Neuronal stem cell (in vitro differentiated cells): ENCODE results near the gene MS4A10.

Experiments
- DNase-seq: peaks from one replicate; pipeline ENCODE4 v3.0.0-alpha.2; 2013; ENCODE audit warnings: low spot score
- H2AFZ ChIP-seq: one replicate; pipeline ENCODE4 v1.6.1; 2013; ENCODE audit warnings: mild to moderate bottlenecking, low read length, inconsistent platforms
- H2AK5ac ChIP-seq: 2 replicates; pipeline ENCODE4 v1.6.1; 2013; ENCODE audit warnings: low read depth, mild to moderate bottlenecking, inconsistent platforms, low read length, moderate library complexity, mixed read lengths
- H2BK120ac ChIP-seq: 2 replicates; pipeline ENCODE4 v1.6.1; 2013; ENCODE audit warnings: low read depth, mild to moderate bottlenecking, inconsistent platforms, low read length, moderate library complexity, mixed read lengths
- H2BK12ac ChIP-seq: one replicate; pipeline ENCODE4 v1.6.1; 2013; ENCODE audit warnings: low read length, inconsistent platforms
- H2BK15ac ChIP-seq: 2 replicates; pipeline ENCODE4 v1.6.1; 2013; ENCODE audit warnings: mild to moderate bottlenecking, low read length, inconsistent platforms, mixed read lengths
- H2BK5ac ChIP-seq: one replicate; pipeline ENCODE4 v1.6.1; 2013; ENCODE audit warnings: inconsistent platforms, mild to moderate bottlenecking, low read length, moderate library complexity
- H3K14ac ChIP-seq: one replicate; pipeline ENCODE4 v1.6.1; 2013; ENCODE audit warnings: low read length, inconsistent platforms
- H3K18ac ChIP-seq: 2 replicates; pipeline ENCODE4 v1.6.1; 2013; ENCODE audit warnings: low read length, inconsistent platforms
- H3K23ac ChIP-seq: 2 replicates; pipeline ENCODE4 v1.6.1; 2013; ENCODE audit warnings: low read depth, mild to moderate bottlenecking, mixed read lengths, low read length, inconsistent platforms; ENCODE audit not compliant: poor library complexity
- H3K27ac ChIP-seq: replicated peaks from 3 replicates; pipeline ENCODE4 v1.5.1; 2013; ENCODE audit warnings: low read length, inconsistent platforms
- H3K27me3 ChIP-seq, 3 experiments: 2 replicates each; pipeline ENCODE4 v1.6.1; 2013; ENCODE audit warnings: low read length in 3 of 3, mild to moderate bottlenecking in 2 of 3, inconsistent platforms in 1 of 3, low read depth in 1 of 3, mixed read lengths in 1 of 3, moderate library complexity in 1 of 3; ENCODE audit not compliant: control insufficient read depth in 3 of 3, insufficient read depth in 3 of 3
- H3K36me3 ChIP-seq, 2 donors: replicated peaks in 1 of 2; 2 replicates each; pipeline ENCODE4 v1.6.1; 2013; ENCODE audit warnings: low read length in 2 of 2; ENCODE audit not compliant: control insufficient read depth in 2 of 2, insufficient read depth in 2 of 2
- H3K4ac ChIP-seq: 2 replicates; pipeline ENCODE4 v1.6.1; 2013; ENCODE audit warnings: inconsistent platforms, mild to moderate bottlenecking, low read length, moderate library complexity
- H3K4me1 ChIP-seq, 2 donors: 1 replicate in 1 of 2; 2 replicates in 1 of 2; pipeline ENCODE4 v1.6.1; 2013; ENCODE audit warnings: low read length in 2 of 2, low read depth in 1 of 2; ENCODE audit not compliant: control insufficient read depth in 2 of 2, insufficient read depth in 1 of 2
- H3K4me2 ChIP-seq: one replicate; pipeline ENCODE4 v1.6.1; 2013; ENCODE audit warnings: mild to moderate bottlenecking, low read length, inconsistent platforms; ENCODE audit not compliant: insufficient read depth, poor library complexity, severe bottlenecking
- H3K4me3 ChIP-seq, 2 donors: 2 replicates each; pipeline ENCODE4 v1.5.1; 2013; ENCODE audit warnings: low read length in 2 of 2, mild to moderate bottlenecking in 2 of 2, inconsistent platforms in 1 of 2, moderate library complexity in 1 of 2
- H3K79me1 ChIP-seq: one replicate; pipeline ENCODE4 v1.6.1; 2013; ENCODE audit warnings: low read depth, mild to moderate bottlenecking, inconsistent platforms, low read length, moderate library complexity
- H3K9ac ChIP-seq: one replicate; pipeline ENCODE4 v1.6.1; 2013; ENCODE audit warnings: mild to moderate bottlenecking, low read depth, low read length, inconsistent platforms; ENCODE audit not compliant: poor library complexity
- H3K9me3 ChIP-seq, 2 donors: replicated peaks in 1 of 2; 2 replicates each; pipeline versions ENCODE3 to v1.6.1; 2013; ENCODE audit warnings: low read length in 2 of 2, mild to moderate bottlenecking in 2 of 2, inconsistent platforms in 1 of 2, low read depth in 1 of 2, mixed read lengths in 1 of 2, moderate library complexity in 1 of 2; ENCODE audit not compliant: control insufficient read depth in 2 of 2, insufficient read depth in 1 of 2
- H4K8ac ChIP-seq: one replicate; pipeline ENCODE4 v1.6.1; 2013; ENCODE audit warnings: low read depth, mild to moderate bottlenecking, inconsistent platforms, low read length, moderate library complexity
- H4K91ac ChIP-seq: one replicate; pipeline ENCODE4 v1.6.1; 2013; ENCODE audit warnings: low read length, low read depth, mild to moderate bottlenecking, inconsistent platforms; ENCODE audit not compliant: poor library complexity
- WGBS, 2 donors: extraction: QIAGEN DNeasy Blood & Tissue Kit; methylation state at CpG; one replicate each; pipeline ENCODE4 v1.1.7; 2013; ENCODE audit warnings: missing lambda C conversion rate in 2 of 2, mixed read lengths in 1 of 2; ENCODE audit not compliant: insufficient read length in 2 of 2, insufficient replicate concordance in 1 of 2; ENCODE audit errors: extremely low coverage in 2 of 2; 5-methylcytosine and 5-hydroxymethylcytosine counted together

Gene MS4A10

DNA sequence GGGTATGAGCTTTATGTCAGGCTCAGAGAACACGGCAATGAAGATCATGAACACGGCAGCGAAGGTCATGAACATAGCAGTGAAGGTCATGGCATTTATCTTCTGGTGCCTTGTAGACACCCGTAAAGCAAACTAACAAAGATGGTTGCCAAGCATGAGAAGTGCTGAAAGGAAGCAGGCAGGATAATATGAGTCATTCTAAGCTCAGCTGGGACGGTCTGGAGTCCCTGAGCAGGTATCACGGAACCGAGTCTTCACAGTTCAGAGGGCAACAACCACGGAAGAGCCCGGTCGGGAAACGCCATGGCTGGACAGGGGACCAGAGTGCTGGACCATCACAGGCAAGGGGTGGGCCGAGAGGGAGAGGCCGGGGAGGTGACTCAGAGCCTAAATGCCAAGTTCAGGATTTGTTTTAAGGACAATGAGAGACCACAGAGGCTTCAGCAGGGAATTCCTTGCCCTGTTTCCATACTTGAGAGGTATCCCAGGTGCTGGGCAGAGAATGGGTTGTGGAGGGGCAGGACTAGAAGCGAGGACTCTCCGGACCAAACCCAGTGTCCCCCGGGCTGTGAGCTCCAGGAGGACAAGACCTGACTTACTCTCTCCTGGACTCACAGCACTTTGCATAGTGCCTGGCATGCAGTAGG is 13.1 kb upstream of the MS4A10 start:
- H2BK12ac ChIP-seq, result no peak overlapping the region
- no peak overlapping the region for H2AK5ac ChIP-seq
- no peak overlapping the region for H2BK5ac ChIP-seq
- no peak overlapping the region for H3K14ac ChIP-seq
- no peak overlapping the region for H2AFZ ChIP-seq
- H3K36me3 ChIP-seq, result no peaks in the 10 kb centered on the region
- no peaks in the 10 kb centered on the region for H3K4me1 ChIP-seq
- no peak overlapping the region for H4K91ac ChIP-seq
- H3K4ac ChIP-seq, result no peak overlapping the region
- H2BK120ac ChIP-seq, result no peak overlapping the region
- no peak overlapping the region for H2BK15ac ChIP-seq
- peaks cover 0 to 3% (median 0%) of the 10 kb centered on the region in 3 experiments for H3K27me3 ChIP-seq
- no peaks in the 10 kb centered on the region for H3K9me3 ChIP-seq
- H3K79me1 ChIP-seq, result no peaks in the 10 kb centered on the region
- H3K27ac ChIP-seq, result no peak overlapping the region
- no CpG with 5 or more reads among the region's 16 CpGs for WGBS, 2 donors
- H3K4me3 ChIP-seq, result no peak overlapping the region
- no peak overlapping the region for H3K4me2 ChIP-seq
- H3K18ac ChIP-seq, result no peak overlapping the region
- no peak overlapping the region for H3K9ac ChIP-seq
- DNase-seq, result no peak
- H3K23ac ChIP-seq, result no peak overlapping the region
- no peak overlapping the region for H4K8ac ChIP-seq

DNA sequence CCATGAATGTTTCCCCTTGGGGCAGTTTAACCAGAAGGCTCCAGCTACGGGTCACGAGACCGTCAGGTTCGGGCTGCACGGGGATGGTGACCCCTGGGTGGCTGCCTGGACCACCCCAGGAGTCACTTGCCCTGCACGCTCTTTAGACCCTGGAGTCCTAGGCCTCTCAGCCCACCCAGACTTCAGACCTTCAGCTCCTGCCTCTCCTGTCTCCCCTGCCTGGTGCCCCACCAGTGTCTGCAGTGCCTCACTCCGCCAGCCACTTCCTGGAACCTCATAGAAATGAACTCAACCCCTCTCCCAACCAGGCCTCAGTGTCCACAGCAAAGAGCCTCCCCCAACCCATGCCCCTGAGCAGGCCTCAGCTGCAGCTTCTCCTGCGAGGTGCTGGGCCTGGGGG is 12.5 kb upstream of the MS4A10 start:
- H2AK5ac ChIP-seq, result peak overlapping the region; percentile 60
- H3K4me3 ChIP-seq, result no peak overlapping the region
- H3K36me3 ChIP-seq, result no peaks in the 10 kb centered on the region
- H3K27me3 ChIP-seq, result peaks cover 0 to 3% (median 0%) of the 10 kb centered on the region in 3 experiments
- H4K91ac ChIP-seq, result no peak overlapping the region
- H3K23ac ChIP-seq, result peak overlapping the region; percentile 69
- no peak overlapping the region for H2BK15ac ChIP-seq
- H2BK12ac ChIP-seq, result no peak overlapping the region
- WGBS, 2 donors, result no CpG with 5 or more reads among the region's 8 CpGs
- peak overlapping the region; percentile 29 for H3K18ac ChIP-seq
- no peak overlapping the region for H4K8ac ChIP-seq
- no peaks in the 10 kb centered on the region for H3K4me1 ChIP-seq
- H3K79me1 ChIP-seq, result no peaks in the 10 kb centered on the region
- no peak overlapping the region for H2BK5ac ChIP-seq
- no peak overlapping the region for H3K14ac ChIP-seq
- no peak overlapping the region for H3K27ac ChIP-seq
- H2BK120ac ChIP-seq, result no peak overlapping the region
- H3K9me3 ChIP-seq, result no peaks in the 10 kb centered on the region
- no peak overlapping the region for H3K4ac ChIP-seq
- no peak overlapping the region for H2AFZ ChIP-seq
- H3K9ac ChIP-seq, result no peak overlapping the region
- H3K4me2 ChIP-seq, result no peak overlapping the region
- no peak for DNase-seq

DNA sequence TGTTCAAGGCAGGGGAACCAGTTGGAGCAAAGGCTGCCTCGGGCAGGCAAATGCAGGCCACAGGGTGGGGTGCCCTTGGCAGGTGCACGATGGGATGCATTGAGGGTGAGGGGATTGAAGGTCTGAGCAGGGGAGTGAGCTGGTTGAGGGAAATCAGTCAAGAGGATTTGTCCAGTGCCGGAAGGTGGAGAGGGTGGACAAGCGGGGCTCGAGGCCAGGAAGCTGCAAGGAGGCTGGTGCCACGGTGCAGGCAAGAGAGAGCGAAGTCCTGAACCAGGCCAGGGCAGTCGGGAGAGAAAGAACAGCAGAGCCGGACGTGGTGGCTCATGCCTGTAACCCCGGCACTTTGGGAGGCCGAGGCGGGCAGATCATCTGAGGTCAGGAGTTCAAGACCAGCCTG is 10.4 kb upstream of the MS4A10 start:
- no CpG with 5 or more reads among the region's 13 CpGs for WGBS, 2 donors

DNA sequence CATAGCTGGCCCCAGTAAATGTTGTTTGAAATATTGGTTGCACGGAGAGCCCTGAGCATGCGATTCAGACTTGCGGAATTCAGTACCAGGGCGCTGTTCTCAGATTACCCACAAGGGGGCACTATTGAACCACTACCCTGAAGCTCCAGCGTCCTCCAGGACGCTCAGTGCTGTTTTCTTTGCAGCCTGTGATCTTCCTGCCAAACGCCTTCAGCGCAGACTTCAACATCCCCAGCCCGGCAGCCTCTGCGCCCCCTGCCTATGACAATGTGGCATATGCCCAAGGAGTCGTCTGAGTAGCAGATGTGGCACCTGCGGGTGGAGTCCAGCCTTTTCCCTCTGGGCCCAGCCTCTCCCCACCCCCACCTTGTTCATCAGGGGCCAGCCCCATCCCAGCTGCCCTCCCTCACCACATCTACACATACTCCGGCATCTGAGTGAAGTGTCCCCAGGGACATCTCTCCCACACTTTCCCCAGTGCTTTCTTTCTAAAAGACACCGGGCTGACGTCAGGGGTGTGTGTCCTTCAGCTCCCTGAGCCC is 9.6 kb upstream of the MS4A10 start:
- Histone ChIP-seq H3K9ac (no peak overlapping the region), H3K79me1 (no peaks in the 10 kb centered on the region), H2BK5ac (no peak overlapping the region), H3K4ac (no peak overlapping the region), H3K23ac (no peak overlapping the region), H3K9me3 (no peaks in the 10 kb centered on the region), H3K18ac (no peak overlapping the region), H4K8ac (no peak overlapping the region), H3K4me2 (peak overlapping the region; percentile 14), H2AFZ (peak overlapping the region; percentile 60), H2BK15ac (no peak overlapping the region), H3K4me1 (no peaks in the 10 kb centered on the region), H4K91ac (no peak overlapping the region), H3K27me3 (no peaks in the 10 kb centered on the region), H2BK12ac (no peak overlapping the region), H3K4me3 (no peak overlapping the region), H2BK120ac (no peak overlapping the region), H3K14ac (no peak overlapping the region), H3K27ac (no peak overlapping the region), H3K36me3 (no peaks in the 10 kb centered on the region), H2AK5ac (no peak overlapping the region)
- no CpG with 5 or more reads among the region's 15 CpGs for WGBS, 2 donors
- peak; percentile 88 for DNase-seq

More for the DNA sequence above, 10.4 kb upstream of the MS4A10 start:
- Histone ChIP-seq H2BK5ac (no peak overlapping the region), H3K9ac (no peak overlapping the region), H4K91ac (no peak overlapping the region), H3K4ac (peak overlapping the region; percentile 42), H3K27me3 (no peaks in the 10 kb centered on the region), H2BK120ac (peak overlapping the region; percentile 22), H3K18ac (no peak overlapping the region), H3K23ac (no peak overlapping the region), H3K9me3 (no peaks in the 10 kb centered on the region), H2AFZ (no peak overlapping the region), H3K4me3 (no peak overlapping the region), H2AK5ac (peak overlapping the region; percentile 74), H2BK15ac (no peak overlapping the region), H3K4me1 (no peaks in the 10 kb centered on the region), H3K4me2 (no peak overlapping the region), H3K36me3 (no peaks in the 10 kb centered on the region), H3K27ac (no peak overlapping the region), H2BK12ac (no peak overlapping the region), H4K8ac (no peak overlapping the region), H3K79me1 (no peaks in the 10 kb centered on the region), H3K14ac (no peak overlapping the region)
- no peak for DNase-seq
